T-helper 1 cell treated with Interleukin-12 subunit alpha and Interleukin-12 subunit beta and Interleukin-4 antibody, amounts not matched to agents 30 ng/mL and 1 ng/mL, for 36 hours (primary cell): ENCODE data around the gene TNFSF8. TPM values are rescaled to one million over a fixed set of nuclear protein-coding genes. Genes with fewer than 3 reads are reported as not detected.

ENCODE experiments used
- intact Hi-C: fragments of 100-400 bp; cut with micrococcal nuclease; formaldehyde crosslinking; loops from one replicate; pipeline ENCODE4 v1.15.1; 2024
- total RNA-seq: library from RNA; stranded (reverse); gene quantifications from 2 replicates; pipeline ENCODE4 v1.2.3, GENCODE V29; 2022

Gene TNFSF8
- total RNA-seq, 1 donor from 2014 or later = 182 TPM

- intact Hi-C loops = loop anchor here (10.0 kb wide), 1 partner anchor 453 kb away; no protein-coding TSS in a partner anchor
Observed at GRCh38 chr9:114937516-114937915, 7.1 kb upstream of the TNFSF8 start.

GRCh38 chr9:114936581-114936980 is 6.2 kb upstream of the TNFSF8 start:
- intact Hi-C loops = loop anchor here (10.0 kb wide), 1 partner anchor 452 kb away; no protein-coding TSS in a partner anchor

- intact Hi-C loops = loop anchor here (10.0 kb wide), 1 partner anchor 450 kb away; no protein-coding TSS in a partner anchor
Observed at GRCh38 chr9:114935119-114935518, 4.7 kb upstream of the TNFSF8 start.

- intact Hi-C loops = loop anchor here (10.0 kb wide), 1 partner anchor 448 kb away; no protein-coding TSS in a partner anchor
Observed at GRCh38 chr9:114932502-114932901, 2.1 kb upstream of the TNFSF8 start.

- intact Hi-C loops = loop anchor here (10.0 kb wide), 1 partner anchor 447 kb away; no protein-coding TSS in a partner anchor
Observed at GRCh38 chr9:114931407-114931806, 1.0 kb upstream of the TNFSF8 start.

GRCh38 chr9:114929201-114929600 is 1.2 kb downstream of the TNFSF8 start:
- intact Hi-C loops = loop anchor here (1.0 to 5.0 kb wide), 2 partner anchors 247 to 422 kb away; partner anchors contain the start of genes TEX48 and WHRN

GRCh38 chr9:114928671-114929070 is 1.7 kb downstream of the TNFSF8 start:
- intact Hi-C loops = loop anchor here (1.0 to 5.0 kb wide), 3 partner anchors 9 to 421 kb away; partner anchors contain the start of genes TEX48 and WHRN

- intact Hi-C loops = loop anchor here (1.0 to 5.0 kb wide), 2 partner anchors 9 to 421 kb away; partner anchors contain the start of gene WHRN
Observed at GRCh38 chr9:114928136-114928535, 2.3 kb downstream of the TNFSF8 start.

- intact Hi-C loops = loop anchor here (5.0 kb wide), 1 partner anchor 418 kb away; the partner anchor contains the start of gene WHRN
Observed at GRCh38 chr9:114925672-114926071, 4.7 kb downstream of the TNFSF8 start.

GRCh38 chr9:114925039-114925438 is 5.4 kb downstream of the TNFSF8 start:
- intact Hi-C loops = loop anchor here (5.0 kb wide), 1 partner anchor 418 kb away; the partner anchor contains the start of gene WHRN

GRCh38 chr9:114924327-114924726 is 6.1 kb downstream of the TNFSF8 start:
- intact Hi-C loops = no loop called here

- intact Hi-C loops = no loop called here
Observed at GRCh38 chr9:114923918-114924317, 6.5 kb downstream of the TNFSF8 start.

GRCh38 chr9:114921171-114921570 is 9.2 kb downstream of the TNFSF8 start:
- intact Hi-C loops = no loop called here

- intact Hi-C loops = loop anchor here (1.0 kb wide), 1 partner anchor 9 kb away; no protein-coding TSS in a partner anchor
Observed at GRCh38 chr9:114919611-114920010, 10.8 kb downstream of the TNFSF8 start.

- intact Hi-C loops = no loop called here
Observed at GRCh38 chr9:114916481-114916880, 13.9 kb downstream of the TNFSF8 start.

GRCh38 chr9:114914139-114914538 is 16.3 kb downstream of the TNFSF8 start:
- intact Hi-C loops = no loop called here

- intact Hi-C loops = no loop called here
Observed at GRCh38 chr9:114913656-114914055, 16.7 kb downstream of the TNFSF8 start.

GRCh38 chr9:114913217-114913616 is 17.2 kb downstream of the TNFSF8 start:
- intact Hi-C loops = no loop called here

GRCh38 chr9:114911167-114911821 is 19.1 kb downstream of the TNFSF8 start:
- intact Hi-C loops = no loop called here

GRCh38 chr9:114910541-114910940 is 19.9 kb downstream of the TNFSF8 start:
- intact Hi-C loops = no loop called here

GRCh38 chr9:114909661-114910060 is 20.7 kb downstream of the TNFSF8 start:
- intact Hi-C loops = loop anchor here (2.0 to 10.0 kb wide), 5 partner anchors 15 to 615 kb away; partner anchors contain the start of genes AKNA and WHRN

GRCh38 chr9:114908805-114909448 is 21.5 kb downstream of the TNFSF8 start:
- intact Hi-C loops = loop anchor here (1.0 to 10.0 kb wide), 13 partner anchors 10 to 616 kb away; partner anchors contain the start of genes AKNA, TNFSF8 and WHRN
